Stimulated activated CD4-positive, alpha-beta T cell treated with anti-CD3 and anti-CD28 coated beads, TNF-alpha, amount 100 ng/mL, for 4 hours (primary cell): ENCODE results near the gene GLB1L2.
"Not testable (repeated sequence)": the region's sequence is repeated elsewhere in the genome, so short reads cannot be mapped to it uniquely, and the experiment has no call there.

Source experiments
- DNase-seq, 3 experiments: peaks; one replicate each; pipeline ENCODE4 v3.0.0-alpha.2; 2020; ENCODE audit warnings: low read depth in 3 of 3

Gene GLB1L2

DNA sequence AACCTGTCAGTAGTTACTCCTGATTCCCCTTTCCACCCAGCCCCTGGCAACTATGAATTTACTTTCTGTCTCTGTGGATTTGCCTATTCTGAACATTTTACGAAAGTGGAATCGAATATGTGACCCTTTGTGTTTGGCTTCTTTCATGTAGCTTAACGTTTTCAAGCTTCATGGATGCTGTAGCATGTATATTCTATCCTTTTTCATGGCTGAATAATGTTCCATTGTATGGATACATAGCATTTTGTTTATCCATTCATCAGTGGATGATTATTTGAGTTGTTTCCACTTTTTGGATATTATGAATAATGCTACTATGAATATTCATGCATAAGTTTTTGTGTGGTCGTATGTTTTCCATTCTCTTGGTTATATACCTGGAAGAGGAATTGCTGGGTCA, 9.2 kb upstream of the GLB1L2 start:
- no peak for DNase-seq

DNA sequence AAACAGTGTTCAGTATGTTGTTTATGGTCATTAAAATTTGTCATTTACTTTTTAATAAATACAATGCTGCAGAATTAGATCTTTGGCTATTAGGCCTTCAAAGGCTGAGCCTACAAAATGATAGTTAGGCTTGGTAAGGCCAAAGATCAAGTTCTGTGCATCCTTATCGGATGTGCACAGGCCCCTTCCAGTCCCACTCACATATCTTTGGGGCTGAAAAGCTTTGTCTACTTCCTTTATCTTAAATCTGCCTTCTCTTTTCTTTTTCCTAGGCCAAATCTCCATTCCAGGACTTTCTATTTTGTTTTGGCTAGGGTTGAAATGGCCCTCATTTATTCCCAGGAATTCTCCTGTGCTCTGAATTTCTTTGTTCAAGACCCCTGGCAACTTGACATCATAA, 3.4 kb upstream of the GLB1L2 start:
- no peak for DNase-seq

DNA sequence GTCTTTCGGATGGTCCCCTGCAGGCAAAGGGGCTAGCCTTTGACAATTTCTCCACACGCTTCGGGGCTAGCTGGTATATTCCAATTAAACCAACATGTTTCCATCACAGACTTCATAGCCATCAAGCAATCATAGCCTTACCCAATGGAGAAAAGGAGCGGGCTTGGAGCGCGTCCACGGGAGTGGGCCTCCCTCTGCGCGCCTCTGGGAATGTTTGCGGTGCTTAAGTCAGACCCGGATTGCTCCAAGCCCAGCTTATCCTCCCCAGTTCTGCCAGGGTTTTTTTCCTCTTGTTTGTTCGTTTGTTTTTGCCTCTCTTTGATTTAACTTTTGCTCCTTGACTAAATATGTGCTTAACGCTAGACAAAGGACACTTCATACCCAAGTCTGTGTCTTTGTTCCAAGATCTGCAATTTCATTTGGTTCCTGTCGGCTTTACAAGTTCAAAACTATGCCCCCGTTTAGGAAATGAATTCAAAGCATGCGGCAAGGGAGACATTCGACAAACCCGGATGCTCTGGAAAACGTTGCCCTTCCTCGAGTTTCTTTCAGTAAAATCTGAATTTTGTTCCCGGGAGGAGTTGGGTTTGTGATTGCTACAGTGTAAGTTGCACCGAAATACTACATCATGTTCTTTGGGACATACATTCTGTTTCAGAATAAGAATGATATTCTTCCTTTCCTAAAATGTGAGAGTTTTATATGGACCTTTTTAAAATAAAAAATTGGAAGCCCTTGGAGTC, 1.0 kb upstream of the GLB1L2 start:
- DNase-seq = no peak

DNA sequence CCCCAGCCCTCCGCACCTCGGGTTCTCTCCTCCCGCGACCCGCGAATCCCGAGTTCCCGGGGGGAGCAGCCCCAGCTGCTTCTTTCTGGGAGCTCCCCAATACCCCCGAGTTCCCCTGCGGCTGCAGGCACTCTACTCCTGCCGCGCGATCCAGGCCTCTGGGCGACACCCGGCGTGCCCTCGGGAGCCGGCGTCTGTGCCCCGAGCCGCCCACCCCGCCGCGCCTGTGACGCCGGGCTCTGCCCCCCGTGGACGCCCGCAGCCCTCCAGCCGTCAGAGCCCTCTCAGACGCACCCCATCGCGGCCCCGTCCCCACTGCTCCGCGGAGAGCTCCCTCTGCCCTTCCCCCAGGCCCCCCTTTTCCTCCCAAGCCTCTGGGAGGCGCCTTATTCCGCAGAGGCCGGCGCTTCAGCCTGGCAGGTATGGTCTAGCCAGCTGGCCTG, 422 bp downstream of the GLB1L2 start:
- peak in 1 of 3 experiments; percentile 4 for DNase-seq

DNA sequence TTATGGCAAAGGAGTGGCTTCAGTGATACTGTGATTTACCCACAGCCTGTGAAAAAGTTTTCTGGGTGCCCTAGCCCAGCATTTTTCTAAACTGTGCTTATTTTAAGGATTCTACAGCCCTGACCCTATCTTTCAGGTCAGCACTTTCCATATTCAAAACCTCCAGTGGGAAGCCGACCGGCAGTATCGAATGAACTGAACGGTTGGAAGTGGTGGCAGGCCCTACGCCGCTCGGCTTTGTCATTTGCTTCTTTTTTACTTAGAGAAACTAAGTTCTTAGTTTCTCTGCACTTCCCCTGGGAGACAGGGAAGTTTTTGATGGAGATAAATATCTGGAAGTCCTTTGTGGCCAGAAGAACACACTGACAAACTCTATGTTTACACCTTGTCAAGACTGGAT, 994 bp downstream of the GLB1L2 start:
- no peak for DNase-seq

- no peak for DNase-seq
Observed at GRCh38 chr11:134333312-134333711, 1.5 kb downstream of the GLB1L2 start.

- no peak for DNase-seq
Observed at GRCh38 chr11:134333946-134334345, 2.2 kb downstream of the GLB1L2 start.

- no peak for DNase-seq
Observed at GRCh38 chr11:134334796-134335571, 3.2 kb downstream of the GLB1L2 start.

GRCh38 chr11:134337051-134337450, 5.3 kb downstream of the GLB1L2 start:
- DNase-seq = no peak

GRCh38 chr11:134338068-134338467, 6.3 kb downstream of the GLB1L2 start:
- DNase-seq = no peak

GRCh38 chr11:134338654-134339053, 6.9 kb downstream of the GLB1L2 start:
- DNase-seq = no peak

GRCh38 chr11:134339756-134340155, 8.0 kb downstream of the GLB1L2 start:
- DNase-seq = no peak

DNA sequence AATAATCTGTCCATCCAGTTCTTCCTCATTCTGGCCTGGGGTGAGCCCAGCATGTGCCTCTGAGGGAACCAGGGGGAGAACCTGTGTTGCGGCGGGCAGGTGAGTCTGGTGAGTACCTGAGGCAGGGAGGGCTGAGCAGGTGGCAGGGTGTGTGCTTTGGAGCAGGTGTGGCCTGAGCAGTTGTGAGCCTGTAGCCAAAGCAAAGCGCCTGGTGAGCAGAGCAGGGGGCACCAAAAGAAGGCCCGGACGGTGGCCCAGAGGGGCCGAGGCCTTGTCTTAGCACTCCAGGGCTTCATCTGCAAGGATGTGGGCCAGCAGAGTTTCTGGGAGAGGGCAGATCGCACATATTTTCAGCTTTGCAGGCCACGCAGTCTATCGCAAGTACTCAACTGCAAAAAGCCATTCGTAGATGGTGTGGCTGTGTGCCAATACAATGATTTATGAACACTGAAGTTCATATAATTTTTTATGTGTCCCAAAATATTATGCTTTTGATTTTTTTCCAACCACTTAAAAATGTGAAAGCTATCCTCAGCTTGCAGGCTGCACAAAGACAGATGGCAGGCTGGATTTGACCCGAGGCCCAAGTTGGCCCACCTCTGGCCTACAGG, 8.7 kb downstream of the GLB1L2 start:
- DNase-seq = no peak

DNA sequence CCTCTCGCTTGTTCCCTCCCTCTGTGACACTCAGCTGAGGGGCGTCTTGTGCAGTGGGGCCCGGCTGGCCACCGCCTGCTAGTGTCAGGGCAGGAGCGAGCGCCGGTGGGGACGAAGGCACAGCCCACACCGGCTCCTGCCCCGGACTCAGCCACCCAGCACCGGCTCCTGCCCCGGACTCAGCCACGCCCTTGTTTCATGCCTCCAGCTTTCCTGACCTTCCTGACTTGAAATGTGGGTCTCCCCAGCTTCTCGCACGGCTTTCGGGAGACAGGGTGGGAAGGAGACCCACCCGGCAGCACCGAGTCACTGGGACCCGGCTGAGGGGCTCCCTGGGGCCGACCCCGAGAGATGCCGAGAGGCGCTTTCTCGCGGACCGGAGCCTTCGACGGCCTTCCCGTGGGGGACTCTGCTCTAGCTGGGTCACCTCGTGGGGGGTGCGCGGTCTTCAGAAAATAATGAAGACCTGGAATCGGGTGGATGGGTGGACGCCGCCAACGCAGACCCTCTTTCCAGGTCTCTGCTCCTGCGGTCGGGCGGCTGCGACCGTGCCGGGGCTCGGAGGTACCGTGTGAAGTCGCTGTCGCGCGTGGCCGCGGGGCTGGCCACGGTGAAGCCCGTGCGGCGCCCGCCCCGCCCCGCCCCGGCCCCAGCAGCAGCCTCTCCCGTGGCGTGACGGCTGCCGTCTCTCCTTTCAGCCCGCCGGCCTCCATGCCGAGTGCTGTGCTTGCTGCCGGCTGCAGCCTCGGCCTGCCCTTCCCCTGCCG, 10.2 kb downstream of the GLB1L2 start:
- DNase-seq = no peak

DNA sequence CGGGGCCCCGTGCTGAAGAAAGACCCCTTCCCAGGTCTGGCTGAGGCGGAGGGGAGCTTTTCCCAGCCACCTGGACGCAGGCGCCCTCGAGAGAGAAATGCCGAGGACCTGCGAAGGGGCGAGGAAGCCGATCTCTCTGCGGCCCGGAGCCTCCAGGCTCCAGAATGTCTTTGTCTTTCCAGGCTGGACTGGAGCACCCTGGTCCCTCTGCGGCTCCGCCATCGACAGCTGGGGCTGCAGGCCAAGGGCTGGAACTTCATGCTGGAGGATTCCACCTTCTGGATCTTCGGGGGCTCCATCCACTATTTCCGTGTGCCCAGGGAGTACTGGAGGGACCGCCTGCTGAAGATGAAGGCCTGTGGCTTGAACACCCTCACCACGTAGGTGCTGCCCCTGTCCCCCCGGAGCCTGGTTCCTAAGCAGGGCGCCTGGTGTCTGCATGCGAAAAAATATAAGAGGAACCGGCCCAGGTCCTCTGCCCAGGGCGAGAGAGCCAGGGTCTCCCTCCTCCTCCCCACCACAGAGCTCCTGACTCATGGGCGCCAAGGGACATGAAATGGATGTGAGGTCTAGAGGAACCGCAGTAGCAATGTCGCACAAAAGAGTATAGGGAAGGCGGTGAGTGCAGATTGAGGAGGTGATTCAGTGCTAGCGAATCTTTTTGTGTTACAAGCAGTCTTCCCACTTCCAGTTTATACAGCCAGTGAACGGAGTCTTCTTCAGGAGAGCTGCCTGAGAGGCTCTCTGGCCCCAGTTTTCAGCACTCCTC, 11.0 kb downstream of the GLB1L2 start:
- no peak for DNase-seq

DNA sequence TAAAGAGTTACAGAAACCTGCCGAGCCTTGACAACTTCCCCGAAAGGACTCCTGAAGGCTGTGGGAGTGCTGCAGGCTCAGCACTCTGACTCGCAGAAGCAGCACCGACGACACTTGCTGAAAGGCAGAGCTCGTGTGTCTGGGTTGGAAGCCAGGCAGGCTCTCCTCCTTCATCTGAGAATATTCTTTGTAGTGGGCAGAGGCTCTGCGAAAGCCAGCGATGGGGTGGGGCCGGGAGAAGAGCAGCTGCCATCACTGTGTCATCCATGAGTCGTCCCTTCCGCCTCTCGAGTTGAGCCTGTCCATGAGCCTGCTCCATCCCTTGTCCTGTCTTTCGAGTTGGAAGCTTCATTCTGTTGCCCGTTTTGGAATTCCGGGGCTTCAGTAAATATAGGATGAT, 11.9 kb downstream of the GLB1L2 start:
- DNase-seq = no peak

GRCh38 chr11:134344497-134345236, 12.9 kb downstream of the GLB1L2 start:
- not testable (repeated sequence) for DNase-seq

- no peak for DNase-seq
Observed at GRCh38 chr11:134345237-134345550, 13.4 kb downstream of the GLB1L2 start.

DNA sequence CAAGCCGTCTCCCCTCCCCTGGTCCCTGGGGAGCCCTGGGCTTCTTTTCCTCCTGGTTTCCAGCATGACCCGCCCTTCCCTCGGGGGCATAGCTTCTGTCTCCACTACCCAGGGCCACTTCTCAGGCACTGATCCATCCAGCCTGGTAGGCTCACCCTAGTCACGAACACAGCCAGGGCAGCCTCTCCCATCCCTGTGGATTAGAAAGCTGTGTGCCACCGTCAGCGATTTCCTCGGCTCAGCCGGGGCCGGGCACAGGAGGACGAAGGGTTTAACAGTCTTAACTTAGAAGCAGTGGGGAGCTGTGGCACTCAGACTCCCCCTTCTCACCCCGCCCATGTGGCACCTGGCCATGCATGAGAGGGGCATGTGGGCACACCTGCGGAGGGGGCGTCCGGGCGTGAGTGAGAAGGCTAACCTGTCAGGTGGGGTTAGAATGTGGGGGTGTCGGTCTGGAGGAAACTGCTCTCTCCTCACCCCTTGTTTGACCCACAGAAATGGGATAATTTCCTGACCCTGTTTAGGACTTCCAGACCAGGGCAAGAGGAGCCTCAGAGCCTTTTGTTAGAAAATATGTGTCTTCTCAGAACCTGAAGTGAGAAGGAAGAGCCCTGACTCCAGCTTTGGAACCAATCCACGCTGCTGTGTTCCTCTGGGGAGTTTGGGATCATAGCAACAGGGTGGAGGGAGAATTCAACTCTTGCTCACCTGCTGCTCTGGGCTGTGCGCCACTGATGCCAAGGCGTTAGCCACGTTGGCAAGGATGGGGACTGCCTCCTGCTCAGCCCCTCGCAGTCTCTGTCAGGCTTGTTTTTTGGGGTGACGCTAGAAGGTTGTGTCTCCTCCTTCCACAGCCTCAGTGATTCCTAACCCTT, 14.6 kb downstream of the GLB1L2 start:
- no peak for DNase-seq

GRCh38 chr11:134346976-134347350, 15.2 kb downstream of the GLB1L2 start:
- DNase-seq = no peak
